ENCODE data around the gene PLAC8. TPM values are rescaled to one million over a fixed set of nuclear protein-coding genes. Genes with fewer than 3 reads are reported as not detected.
"Not testable (repeated sequence)": the region's sequence is repeated elsewhere in the genome, so short reads cannot be mapped to it uniquely, and the experiment has no call there.

Gene PLAC8
- total RNA-seq, 2 experiments from 2014 or later = 16.9 to 17.9 TPM

GRCh38 chr4:83062739-83063138 lies 51.8 kb downstream of the PLAC8 start:
- H3K36me3 Mint-ChIP-seq = peaks cover 24% of the 10 kb centered on the region
- POLR2A ChIA-PET = no interaction called here

GRCh38 chr4:83054928-83055327 lies 59.6 kb downstream of the PLAC8 start:
- intact Hi-C loops (cut with micrococcal nuclease) = no loop called here

More at GRCh38 chr4:83062739-83063138, 51.8 kb downstream of the PLAC8 start:
- H3K9me3 Mint-ChIP-seq = no peaks in the 10 kb centered on the region
- no peak overlapping the region for H3K4me3 Mint-ChIP-seq
- no peaks in the 10 kb centered on the region for H3K27me3 Mint-ChIP-seq
- DNase-seq = no peak
- CTCF ChIA-PET = interaction anchor here (0.8 to 1.6 kb wide), 2 partner anchors 10 to 27 kb away, joined by 3 read pairs; partner anchors contain the start of gene COPS4
- H3K27ac Mint-ChIP-seq = no peak overlapping the region
- intact Hi-C loops (cut with micrococcal nuclease) = no loop called here
- H3K4me1 Mint-ChIP-seq (ENCODE audit: low read depth) = no peaks in the 10 kb centered on the region

GRCh38 chr4:83048781-83049180 lies 65.7 kb downstream of the PLAC8 start:
- H3K27ac Mint-ChIP-seq; intact Hi-C loops (cut with micrococcal nuclease): not testable (repeated sequence)

More at GRCh38 chr4:83054928-83055327, 59.6 kb downstream of the PLAC8 start:
- Mint-ChIP-seq H3K27ac (no peak overlapping the region), H3K27me3 (no peaks in the 10 kb centered on the region), H3K4me3 (no peak overlapping the region), H3K4me1 (ENCODE audit: low read depth) (no peaks in the 10 kb centered on the region), H3K9me3 (no peaks in the 10 kb centered on the region), H3K36me3 (peaks cover 17% of the 10 kb centered on the region)
- POLR2A ChIA-PET = interaction anchor here (0.6 kb wide), 1 partner anchor 19 kb away, joined by 3 read pairs; no protein-coding TSS in a partner anchor
- DNase-seq = no peak
- CTCF ChIA-PET = interaction anchor here (0.9 to 3.3 kb wide), 9 partner anchors 16 to 229 kb away, joined by 3 to 13 read pairs (median 4); partner anchors contain the start of genes COPS4 and COQ2

GRCh38 chr4:83046693-83047473 lies 67.6 kb downstream of the PLAC8 start:
- no peak for DNase-seq
- CTCF ChIA-PET = interaction anchor here (0.7 to 1.7 kb wide), 5 partner anchors 9 to 213 kb away, joined by 3 to 5 read pairs (median 3); partner anchors contain the start of gene COPS4
- Mint-ChIP-seq H3K9me3 (no peaks in the 10 kb centered on the region), H3K4me1 (ENCODE audit: low read depth) (peaks cover 13% of the 10 kb centered on the region), H3K27me3 (no peaks in the 10 kb centered on the region), H3K27ac (no peak overlapping the region), H3K36me3 (peaks cover 4% of the 10 kb centered on the region), H3K4me3 (no peak overlapping the region)
- intact Hi-C loops (cut with micrococcal nuclease) = no loop called here
- POLR2A ChIA-PET = no interaction called here

More at GRCh38 chr4:83048781-83049180, 65.7 kb downstream of the PLAC8 start:
- H3K4me3 Mint-ChIP-seq; H3K9me3 Mint-ChIP-seq; POLR2A ChIA-PET; H3K27me3 Mint-ChIP-seq; H3K4me1 Mint-ChIP-seq (ENCODE audit: low read depth); CTCF ChIA-PET; DNase-seq: not testable (repeated sequence)
- peaks cover 12% of the 10 kb centered on the region for H3K36me3 Mint-ChIP-seq

- Mint-ChIP-seq H3K4me3 (no peak overlapping the region), H3K4me1 (ENCODE audit: low read depth) (peaks cover 27% of the 10 kb centered on the region), H3K27ac (no peak overlapping the region), H3K9me3 (no peaks in the 10 kb centered on the region), H3K36me3 (no peaks in the 10 kb centered on the region), H3K27me3 (no peaks in the 10 kb centered on the region)
- POLR2A ChIA-PET = no interaction called here
- intact Hi-C loops (cut with micrococcal nuclease) = no loop called here
- DNase-seq = no peak
- CTCF ChIA-PET = no interaction called here
Measured at GRCh38 chr4:83043801-83044407, 70.6 kb downstream of the PLAC8 start.

GRCh38 chr4:83043157-83043556 lies 71.4 kb downstream of the PLAC8 start:
- H3K27ac Mint-ChIP-seq; H3K4me3 Mint-ChIP-seq; H3K36me3 Mint-ChIP-seq; intact Hi-C loops (cut with micrococcal nuclease); CTCF ChIA-PET; H3K27me3 Mint-ChIP-seq; POLR2A ChIA-PET; H3K9me3 Mint-ChIP-seq; DNase-seq: not testable (repeated sequence)
- peaks cover 32% of the 10 kb centered on the region for H3K4me1 Mint-ChIP-seq (ENCODE audit: low read depth)

GRCh38 chr4:83040269-83040668 lies 74.3 kb downstream of the PLAC8 start:
- Mint-ChIP-seq H3K9me3 (no peaks in the 10 kb centered on the region), H3K27ac (no peak overlapping the region), H3K27me3 (no peaks in the 10 kb centered on the region), H3K4me1 (ENCODE audit: low read depth) (peaks cover 49% of the 10 kb centered on the region), H3K4me3 (no peak overlapping the region), H3K36me3 (no peaks in the 10 kb centered on the region)
- no peak for DNase-seq
- intact Hi-C loops (cut with micrococcal nuclease) = no loop called here
- POLR2A ChIA-PET = interaction anchor here (0.6 kb wide), 1 partner anchor 12 kb away, joined by 4 read pairs; no protein-coding TSS in a partner anchor
- CTCF ChIA-PET = interaction anchor here (0.6 kb wide), 1 partner anchor 449 kb away, joined by 3 read pairs; no protein-coding TSS in a partner anchor

Other genes starting within 250 kb of the PLAC8 start
- 10 to 100 TPM; 87.8 to 88.1 TPM for gene SEC31A, start 223.6 kb downstream of the PLAC8 start, total RNA-seq
- 1 to 10 TPM; 2.3 to 2.4 TPM for gene THAP9, start 214.0 kb downstream of the PLAC8 start, total RNA-seq
- 10 to 100 TPM; 21.5 to 22.7 TPM for gene LIN54, start 103.9 kb downstream of the PLAC8 start, total RNA-seq
- gene COPS4, start 79.5 kb downstream of the PLAC8 start, total RNA-seq = 10 to 100 TPM; 38.5 to 40.6 TPM
- gene COQ2, start 170.1 kb upstream of the PLAC8 start, total RNA-seq = 10 to 100 TPM; 15.9 to 18.7 TPM
- 10 to 100 TPM; 16.5 TPM for gene HPSE, start 220.1 kb upstream of the PLAC8 start, total RNA-seq

Measured in activated CD4-positive, alpha-beta memory T cell treated with anti-CD3 and anti-CD28 coated beads for 36 hours (primary cell).